Measurements from ENCODE around the gene SRPX.

GRCh38 chrX:38166478-38167083, 54.1 kb downstream of the SRPX start:
- TF ChIP-seq ZBTB33 (CRISPR knock-in tag; IDR thresholded peaks at IDR 0.05) (no peak), PRDM10 (CRISPR knock-in tag; IDR thresholded peaks at IDR 0.05; ENCODE audit: low read depth) (no peak), ZNF609 (CRISPR knock-in tag; IDR thresholded peaks at IDR 0.05; ENCODE audit: borderline replicate concordance) (no peak), MEF2D (CRISPR knock-in tag; IDR thresholded peaks at IDR 0.05) (no peak), ZBTB20 (CRISPR knock-in tag; IDR thresholded peaks at IDR 0.05; ENCODE audit: borderline replicate concordance, low read depth) (no peak), CTCF (CRISPR knock-in tag; IDR thresholded peaks at IDR 0.05) (peak; percentile 44), POLR2A (IDR thresholded peaks at IDR 0.05; ENCODE audit: insufficient read depth in 1 of 2, low read depth in 2 of 2, low read length in 2 of 2) (no peak)
